Astrocyte of the hippocampus (primary cell): ENCODE data around the gene RBM43.
"Not testable (repeated sequence)": the region's sequence is repeated elsewhere in the genome, so short reads cannot be mapped to it uniquely, and the experiment has no call there.

Experiments
- DNase-seq: peaks from one replicate; pipeline ENCODE4 v3.0.0; 2011; ENCODE audit warnings: low read depth, low spot score

Gene RBM43

GRCh38 chr2:151268085-151268484 lies 6.4 kb upstream of the RBM43 start:
- DNase-seq = no peak

- DNase-seq = no peak
Observed at GRCh38 chr2:151267537-151267936, 5.9 kb upstream of the RBM43 start.

- DNase-seq = no peak
Observed at GRCh38 chr2:151265991-151266390, 4.3 kb upstream of the RBM43 start.

GRCh38 chr2:151264157-151264825 lies 2.6 kb upstream of the RBM43 start:
- peak; percentile 45 for DNase-seq

- DNase-seq = no peak
Observed at GRCh38 chr2:151262629-151263028, 966 bp upstream of the RBM43 start.

GRCh38 chr2:151261977-151262291 lies 271 bp upstream of the RBM43 start:
- no peak for DNase-seq

GRCh38 chr2:151260573-151261230 lies 961 bp downstream of the RBM43 start:
- DNase-seq = no peak

GRCh38 chr2:151258121-151258520 lies 3.5 kb downstream of the RBM43 start:
- DNase-seq = peak; percentile 81

GRCh38 chr2:151252646-151253045 lies 9.0 kb downstream of the RBM43 start:
- DNase-seq = no peak

GRCh38 chr2:151251012-151251411 lies 10.7 kb downstream of the RBM43 start:
- DNase-seq = peak; percentile 81

- DNase-seq = no peak
Observed at GRCh38 chr2:151247432-151247831, 14.2 kb downstream of the RBM43 start.

- DNase-seq = no peak
Observed at GRCh38 chr2:151246152-151246551, 15.5 kb downstream of the RBM43 start.

GRCh38 chr2:151243468-151243867 lies 18.2 kb downstream of the RBM43 start:
- DNase-seq = no peak

- no peak for DNase-seq
Observed at GRCh38 chr2:151241224-151241623, 20.4 kb downstream of the RBM43 start.

- no peak for DNase-seq
Observed at GRCh38 chr2:151240433-151240832, 21.2 kb downstream of the RBM43 start.

- no peak for DNase-seq
Observed at GRCh38 chr2:151239624-151240023, 22.0 kb downstream of the RBM43 start.

GRCh38 chr2:151238527-151239487 lies 22.9 kb downstream of the RBM43 start:
- DNase-seq = peak; percentile 83

- peak; percentile 11 for DNase-seq
Observed at GRCh38 chr2:151237422-151238025, 24.1 kb downstream of the RBM43 start.

GRCh38 chr2:151233760-151234159 lies 27.9 kb downstream of the RBM43 start:
- DNase-seq = not testable (repeated sequence)

GRCh38 chr2:151233288-151233687 lies 28.4 kb downstream of the RBM43 start:
- not testable (repeated sequence) for DNase-seq

GRCh38 chr2:151230627-151231140 lies 31.0 kb downstream of the RBM43 start:
- DNase-seq = no peak
